IPS-NIHi11 (cell line): Measurements from ENCODE around the gene TCF23.
"Not testable (repeated sequence)": the region's sequence is repeated elsewhere in the genome, so short reads cannot be mapped to it uniquely, and the experiment has no call there.

Source experiments
- DNase-seq: peaks from one replicate; pipeline ENCODE4 v3.0.0; 2012; ENCODE audit warnings: mixed read lengths, low spot score

TCF23 gene

GRCh38 chr2:27155069-27155520, 6.3 kb downstream of the TCF23 start:
- no peak for DNase-seq

GRCh38 chr2:27158468-27158867, 9.7 kb downstream of the TCF23 start:
- no peak for DNase-seq

- DNase-seq: no peak
Measured at GRCh38 chr2:27159271-27159670, 10.5 kb downstream of the TCF23 start.

GRCh38 chr2:27160191-27160590, 11.4 kb downstream of the TCF23 start:
- DNase-seq: no peak

- no peak for DNase-seq
Measured at GRCh38 chr2:27162151-27163121, 13.6 kb downstream of the TCF23 start.

- DNase-seq: no peak
Measured at GRCh38 chr2:27164960-27165763, 16.4 kb downstream of the TCF23 start.

- DNase-seq: no peak
Measured at GRCh38 chr2:27170581-27171337, 22.0 kb downstream of the TCF23 start.

GRCh38 chr2:27171351-27171848, 22.6 kb downstream of the TCF23 start:
- DNase-seq: no peak

GRCh38 chr2:27174638-27175037, 25.8 kb downstream of the TCF23 start:
- DNase-seq: no peak

GRCh38 chr2:27175330-27175729, 26.5 kb downstream of the TCF23 start:
- no peak for DNase-seq

- not testable (repeated sequence) for DNase-seq
Measured at GRCh38 chr2:27175781-27176180, 27.0 kb downstream of the TCF23 start.

GRCh38 chr2:27177441-27178351, 28.9 kb downstream of the TCF23 start:
- no peak for DNase-seq

- DNase-seq: no peak
Measured at GRCh38 chr2:27178469-27178868, 29.7 kb downstream of the TCF23 start.

- no peak for DNase-seq
Measured at GRCh38 chr2:27179344-27180000, 30.7 kb downstream of the TCF23 start.

GRCh38 chr2:27182346-27182745, 33.5 kb downstream of the TCF23 start:
- DNase-seq: no peak

GRCh38 chr2:27184115-27184514, 35.3 kb downstream of the TCF23 start:
- no peak for DNase-seq

- no peak for DNase-seq
Measured at GRCh38 chr2:27185331-27186026, 36.7 kb downstream of the TCF23 start.

- DNase-seq: no peak
Measured at GRCh38 chr2:27186613-27187345, 38.0 kb downstream of the TCF23 start.

- DNase-seq: no peak
Measured at GRCh38 chr2:27189989-27190388, 41.2 kb downstream of the TCF23 start.
